ENCODE measurements around the gene FHOD3. TPM values are rescaled to one million over a fixed set of nuclear protein-coding genes. Genes with fewer than 3 reads are reported as not detected.

Gene FHOD3
- total RNA-seq, 1 donor from 2014 or later, result not detected

DNA sequence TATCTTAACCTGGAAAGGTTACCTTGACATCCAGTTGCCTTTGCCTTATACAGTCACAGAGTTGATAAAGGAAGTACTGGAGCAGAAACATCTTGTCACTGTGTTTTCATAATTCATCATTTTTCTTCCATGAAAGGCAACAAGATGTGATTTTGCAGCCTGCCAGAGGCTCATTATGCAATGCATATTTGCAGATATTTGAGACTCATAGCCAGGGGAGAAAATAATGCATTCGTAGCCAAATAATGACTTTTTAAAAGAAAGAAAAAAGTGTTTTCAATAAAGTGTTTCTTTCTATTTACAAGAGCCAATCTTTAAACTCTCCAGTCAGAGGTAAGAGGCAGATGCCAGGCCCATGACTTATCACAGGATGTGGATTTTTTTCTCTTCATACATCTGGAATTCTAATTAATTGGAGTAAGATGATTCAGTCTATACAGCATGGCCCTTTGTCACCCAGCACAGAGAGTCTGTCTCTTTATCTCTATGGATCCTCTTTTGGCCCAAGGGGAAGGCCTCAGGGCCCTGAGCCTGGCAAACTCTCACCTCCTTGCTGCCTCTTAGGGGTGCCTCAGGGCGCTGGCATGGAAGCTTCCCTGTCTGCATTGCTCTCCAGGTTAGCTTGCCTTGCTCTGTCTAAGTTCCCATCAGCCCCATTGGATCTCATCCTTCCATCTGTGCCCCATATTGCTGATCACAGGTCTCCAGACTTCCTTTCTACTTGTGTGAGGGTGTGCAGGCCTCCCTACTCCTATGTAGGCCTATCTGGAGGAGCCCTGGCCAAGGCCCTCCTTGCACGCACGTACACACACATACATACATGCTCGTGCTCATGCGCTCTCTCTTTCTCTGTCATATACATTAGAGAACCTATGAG is 283.6 kb downstream of the FHOD3 start:
- Mint-ChIP-seq H3K4me1 (ENCODE audit: low read depth) (no peaks in the 10 kb centered on the region), H3K4me3 (no peak overlapping the region), H3K27me3 (ENCODE audit: insufficient read depth) (peaks cover 3% of the 10 kb centered on the region), H3K27ac (no peak overlapping the region), H3K36me3 (ENCODE audit: low read depth) (no peaks in the 10 kb centered on the region), H3K9me3 (no peaks in the 10 kb centered on the region)
- intact Hi-C loops (cut with micrococcal nuclease), result no loop called here
- DNase-seq (ENCODE audit: low spot score), result no peak

DNA sequence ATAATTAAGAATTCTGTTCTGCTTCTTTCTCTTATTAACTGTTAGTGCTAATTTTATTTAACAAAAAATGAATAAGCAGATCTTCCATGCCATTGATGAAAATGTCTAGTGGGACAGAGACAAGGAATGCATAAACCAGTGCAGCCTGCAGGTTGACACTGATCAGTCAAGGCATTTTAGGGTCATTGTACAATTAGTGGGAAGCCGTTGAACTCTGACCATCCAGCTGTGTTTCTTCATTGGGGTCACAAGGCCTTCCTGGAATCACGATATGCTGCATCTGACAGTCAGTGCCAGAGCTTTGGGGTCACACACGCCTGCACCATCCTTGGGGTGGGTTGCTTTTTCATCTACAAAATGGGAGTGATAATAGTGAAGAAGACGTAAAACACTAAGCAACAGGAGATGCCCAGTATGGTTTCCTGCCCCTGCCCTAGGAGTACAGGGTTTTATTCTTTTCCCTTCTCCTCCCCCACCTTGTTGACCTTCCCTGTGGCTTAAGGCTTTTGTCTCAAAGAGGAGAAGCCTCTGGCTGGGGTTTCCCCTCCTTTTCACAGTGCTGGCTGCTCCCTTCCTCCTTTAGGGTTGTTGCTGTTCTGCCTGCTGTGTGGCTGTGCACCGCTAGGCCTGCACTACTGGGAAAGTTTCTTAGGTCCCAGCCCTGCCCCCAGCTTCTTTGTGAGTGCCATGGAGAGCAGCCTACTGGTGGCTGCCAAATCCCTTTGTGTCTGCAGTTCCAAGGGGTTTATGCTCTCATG is 285.7 kb downstream of the FHOD3 start:
- H3K27me3 Mint-ChIP-seq (ENCODE audit: insufficient read depth), result peaks cover 5% of the 10 kb centered on the region
- H3K4me1 Mint-ChIP-seq (ENCODE audit: low read depth), result no peaks in the 10 kb centered on the region
- H3K9me3 Mint-ChIP-seq, result no peaks in the 10 kb centered on the region
- no peak overlapping the region for H3K4me3 Mint-ChIP-seq
- no peak overlapping the region for H3K27ac Mint-ChIP-seq
- intact Hi-C loops (cut with micrococcal nuclease), result no loop called here
- DNase-seq (ENCODE audit: low spot score), result no peak
- no peaks in the 10 kb centered on the region for H3K36me3 Mint-ChIP-seq (ENCODE audit: low read depth)

DNA sequence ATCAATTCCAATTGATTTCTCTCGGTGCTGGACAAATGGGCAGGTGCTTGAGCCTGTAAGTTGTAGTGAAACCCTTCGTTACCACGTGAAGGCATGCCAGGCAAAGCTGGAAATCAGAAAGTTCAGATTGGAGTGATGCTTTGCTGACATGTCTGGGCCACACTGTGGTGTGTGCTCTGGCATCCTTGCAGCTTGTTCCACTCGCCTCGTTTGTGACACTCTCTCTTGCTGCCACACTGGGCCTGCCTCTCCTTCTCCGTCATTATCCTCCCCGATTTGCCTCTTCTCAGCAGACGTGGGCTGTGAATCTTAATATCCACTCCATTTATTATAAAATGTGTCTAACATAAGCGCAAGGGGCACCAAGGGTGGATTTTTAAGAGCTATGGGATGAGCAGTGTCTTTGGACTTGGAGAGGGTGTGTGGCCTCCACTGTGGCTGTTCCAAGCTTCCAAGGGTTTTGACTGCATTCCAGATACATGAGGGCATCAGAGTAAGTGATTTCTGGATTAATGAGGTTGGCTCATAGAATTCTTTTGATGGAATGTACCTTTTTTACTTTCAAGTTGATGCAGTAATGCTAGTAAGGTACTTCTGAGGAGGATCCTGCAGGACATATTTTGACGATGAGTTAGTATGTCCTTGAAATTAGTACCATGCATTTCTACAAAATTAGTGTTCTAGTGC is 292.5 kb downstream of the FHOD3 start:
- peaks cover 1% of the 10 kb centered on the region for H3K27me3 Mint-ChIP-seq (ENCODE audit: insufficient read depth)
- H3K4me1 Mint-ChIP-seq (ENCODE audit: low read depth), result no peaks in the 10 kb centered on the region
- no peak overlapping the region for H3K27ac Mint-ChIP-seq
- H3K4me3 Mint-ChIP-seq, result no peak overlapping the region
- no peak for DNase-seq (ENCODE audit: low spot score)
- H3K36me3 Mint-ChIP-seq (ENCODE audit: low read depth), result no peaks in the 10 kb centered on the region
- no peaks in the 10 kb centered on the region for H3K9me3 Mint-ChIP-seq
- intact Hi-C loops (cut with micrococcal nuclease), result no loop called here

DNA sequence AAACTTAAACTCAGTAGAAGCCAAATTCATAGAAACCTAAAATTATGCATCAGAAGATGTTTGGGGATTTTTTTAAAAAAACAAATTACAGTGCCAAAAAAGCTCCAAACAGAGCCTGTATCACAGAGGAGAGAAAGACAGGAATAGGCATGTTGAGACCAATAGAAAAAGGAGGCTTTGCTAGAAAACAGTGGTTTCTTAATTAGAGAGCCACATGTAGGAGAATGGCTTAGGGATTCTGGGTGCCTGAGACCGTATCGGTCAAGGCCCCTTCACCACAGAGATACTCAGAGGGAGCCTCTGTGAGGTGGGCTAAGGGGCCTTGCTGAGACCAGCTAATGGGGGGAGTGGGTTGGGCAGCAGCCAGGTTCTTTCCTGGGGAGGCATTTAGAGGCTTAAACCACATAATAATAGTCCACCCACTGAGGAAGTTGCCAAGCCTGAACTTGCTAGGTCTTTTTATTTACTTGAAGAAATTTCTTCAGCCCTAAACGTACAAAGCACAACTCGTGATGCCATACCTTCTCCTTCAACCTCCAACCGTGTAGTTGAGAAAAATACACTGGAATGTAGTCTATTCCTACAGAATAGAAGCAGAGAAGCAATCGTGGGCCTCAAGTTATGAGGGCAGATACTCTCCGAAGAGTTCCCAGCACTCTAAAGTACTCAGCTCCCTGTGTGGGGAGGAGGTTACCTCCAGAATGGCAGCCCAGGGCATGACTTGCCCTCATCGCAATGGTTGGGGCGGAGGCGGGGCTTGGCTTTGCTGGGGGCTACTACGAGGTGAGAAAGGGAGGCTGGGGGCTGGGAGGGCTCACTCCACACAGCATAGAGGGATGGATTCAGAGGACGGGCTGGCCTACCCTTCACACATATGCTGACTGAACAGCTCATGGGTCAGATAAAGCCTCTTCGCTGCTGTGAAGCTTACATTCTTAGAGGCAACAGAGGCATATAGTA is 293.4 kb downstream of the FHOD3 start:
- H3K27ac Mint-ChIP-seq, result no peak overlapping the region
- intact Hi-C loops (cut with micrococcal nuclease), result no loop called here
- no peaks in the 10 kb centered on the region for H3K36me3 Mint-ChIP-seq (ENCODE audit: low read depth)
- H3K4me3 Mint-ChIP-seq, result no peak overlapping the region
- no peaks in the 10 kb centered on the region for H3K9me3 Mint-ChIP-seq
- no peaks in the 10 kb centered on the region for H3K4me1 Mint-ChIP-seq (ENCODE audit: low read depth)
- peaks cover 1% of the 10 kb centered on the region for H3K27me3 Mint-ChIP-seq (ENCODE audit: insufficient read depth)
- DNase-seq (ENCODE audit: low spot score), result no peak

DNA sequence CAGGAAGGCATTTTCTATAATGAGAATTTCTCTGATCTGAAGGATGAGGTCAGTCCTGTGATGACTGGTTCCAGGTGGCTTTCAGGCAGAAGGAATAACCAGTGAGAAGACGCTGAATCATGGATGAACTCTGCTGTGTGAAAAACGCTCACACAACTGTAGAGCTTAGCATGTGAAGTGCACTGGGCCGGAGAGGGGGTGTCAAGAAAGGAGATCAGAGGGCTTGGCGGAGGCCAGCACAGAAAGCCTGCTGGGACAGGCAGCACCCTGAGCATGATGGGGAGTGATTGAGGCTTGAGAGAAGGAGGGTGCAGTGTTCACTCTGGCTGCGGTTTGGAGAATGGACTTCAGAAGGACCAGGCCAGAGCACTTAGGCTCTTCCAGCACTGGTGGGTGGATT is 294.8 kb downstream of the FHOD3 start:
- H3K36me3 Mint-ChIP-seq (ENCODE audit: low read depth), result no peaks in the 10 kb centered on the region
- no peak overlapping the region for H3K27ac Mint-ChIP-seq
- no peaks in the 10 kb centered on the region for H3K9me3 Mint-ChIP-seq
- H3K4me1 Mint-ChIP-seq (ENCODE audit: low read depth), result no peaks in the 10 kb centered on the region
- H3K27me3 Mint-ChIP-seq (ENCODE audit: insufficient read depth), result no peaks in the 10 kb centered on the region
- H3K4me3 Mint-ChIP-seq, result no peak overlapping the region
- no peak for DNase-seq (ENCODE audit: low spot score)
- intact Hi-C loops (cut with micrococcal nuclease), result no loop called here

DNA sequence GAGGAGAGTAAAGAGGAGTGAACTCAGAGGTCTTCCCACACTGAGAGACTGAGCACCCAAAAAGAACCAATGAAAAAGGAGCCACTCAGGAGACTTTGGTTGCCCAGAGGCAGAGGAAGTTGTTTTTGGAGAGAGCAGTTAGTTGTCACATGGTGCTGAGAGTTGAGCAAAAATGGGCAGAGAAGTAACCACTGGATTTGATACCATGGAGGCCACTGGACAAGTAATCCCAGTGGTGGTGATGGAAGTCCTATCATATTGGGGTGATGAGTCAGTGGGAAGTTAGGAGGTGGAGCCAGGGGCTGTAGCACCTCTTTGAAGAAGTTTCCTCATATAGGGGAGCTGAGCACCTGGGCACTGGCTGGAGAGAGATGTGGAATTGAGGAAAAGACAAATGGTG is 295.5 kb downstream of the FHOD3 start:
- intact Hi-C loops (cut with micrococcal nuclease), result no loop called here
- DNase-seq (ENCODE audit: low spot score), result no peak
- H3K27ac Mint-ChIP-seq, result no peak overlapping the region

DNA sequence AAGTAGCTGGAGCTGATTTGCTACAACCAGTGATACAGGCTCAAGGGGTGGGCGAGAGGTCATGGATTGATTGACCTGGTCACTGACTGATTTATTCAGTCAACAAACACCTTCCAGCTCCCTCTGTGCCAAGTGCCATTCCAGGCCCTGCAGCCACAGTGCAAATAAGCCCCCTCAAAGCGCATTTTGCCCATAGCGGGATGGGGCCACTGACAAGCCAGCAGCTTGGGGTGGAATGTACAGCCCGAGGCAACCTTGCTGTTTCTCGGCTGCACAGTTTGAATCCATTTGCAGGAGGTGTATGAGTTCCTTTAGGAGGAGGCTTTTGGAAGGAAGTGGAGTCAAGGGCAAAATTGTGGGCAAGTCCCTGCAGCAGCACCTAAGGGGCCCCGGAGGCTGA is 296.1 kb downstream of the FHOD3 start:
- intact Hi-C loops (cut with micrococcal nuclease), result no loop called here
- no peak for DNase-seq (ENCODE audit: low spot score)
- Mint-ChIP-seq H3K27me3 (ENCODE audit: insufficient read depth) (no peaks in the 10 kb centered on the region), H3K27ac (no peak overlapping the region), H3K4me3 (no peak overlapping the region), H3K36me3 (ENCODE audit: low read depth) (no peaks in the 10 kb centered on the region), H3K4me1 (ENCODE audit: low read depth) (no peaks in the 10 kb centered on the region), H3K9me3 (no peaks in the 10 kb centered on the region)

More for the DNA sequence above, 295.5 kb downstream of the FHOD3 start:
- no peak overlapping the region for H3K4me3 Mint-ChIP-seq
- no peaks in the 10 kb centered on the region for H3K4me1 Mint-ChIP-seq (ENCODE audit: low read depth)
- H3K36me3 Mint-ChIP-seq (ENCODE audit: low read depth), result no peaks in the 10 kb centered on the region
- H3K27me3 Mint-ChIP-seq (ENCODE audit: insufficient read depth), result no peaks in the 10 kb centered on the region
- no peaks in the 10 kb centered on the region for H3K9me3 Mint-ChIP-seq

DNA sequence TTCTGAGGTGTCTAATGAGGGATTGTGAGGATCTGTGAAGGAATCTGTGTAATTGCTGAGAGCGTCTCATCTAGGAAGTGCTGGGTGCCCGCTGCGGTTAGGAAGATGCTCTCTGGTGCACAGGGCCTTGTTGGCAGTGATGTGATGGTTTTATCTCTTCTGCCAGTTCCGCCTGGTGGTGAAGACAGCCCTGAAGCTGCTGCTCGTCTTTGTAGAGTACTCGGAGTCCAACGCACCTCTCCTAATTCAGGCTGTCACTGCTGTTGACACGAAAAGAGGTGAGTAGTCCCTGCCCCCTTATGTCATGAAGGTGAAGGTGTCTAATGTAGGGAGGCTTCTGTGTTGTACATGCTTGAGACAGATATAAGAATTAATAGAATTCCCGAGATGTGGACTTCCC is 297.1 kb downstream of the FHOD3 start:
- DNase-seq (ENCODE audit: low spot score), result no peak
- intact Hi-C loops (cut with micrococcal nuclease), result no loop called here
- H3K4me3 Mint-ChIP-seq, result no peak overlapping the region
- H3K4me1 Mint-ChIP-seq (ENCODE audit: low read depth), result no peaks in the 10 kb centered on the region
- no peak overlapping the region for H3K27ac Mint-ChIP-seq
- H3K36me3 Mint-ChIP-seq (ENCODE audit: low read depth), result no peaks in the 10 kb centered on the region
- no peaks in the 10 kb centered on the region for H3K27me3 Mint-ChIP-seq (ENCODE audit: insufficient read depth)
- H3K9me3 Mint-ChIP-seq, result no peaks in the 10 kb centered on the region

DNA sequence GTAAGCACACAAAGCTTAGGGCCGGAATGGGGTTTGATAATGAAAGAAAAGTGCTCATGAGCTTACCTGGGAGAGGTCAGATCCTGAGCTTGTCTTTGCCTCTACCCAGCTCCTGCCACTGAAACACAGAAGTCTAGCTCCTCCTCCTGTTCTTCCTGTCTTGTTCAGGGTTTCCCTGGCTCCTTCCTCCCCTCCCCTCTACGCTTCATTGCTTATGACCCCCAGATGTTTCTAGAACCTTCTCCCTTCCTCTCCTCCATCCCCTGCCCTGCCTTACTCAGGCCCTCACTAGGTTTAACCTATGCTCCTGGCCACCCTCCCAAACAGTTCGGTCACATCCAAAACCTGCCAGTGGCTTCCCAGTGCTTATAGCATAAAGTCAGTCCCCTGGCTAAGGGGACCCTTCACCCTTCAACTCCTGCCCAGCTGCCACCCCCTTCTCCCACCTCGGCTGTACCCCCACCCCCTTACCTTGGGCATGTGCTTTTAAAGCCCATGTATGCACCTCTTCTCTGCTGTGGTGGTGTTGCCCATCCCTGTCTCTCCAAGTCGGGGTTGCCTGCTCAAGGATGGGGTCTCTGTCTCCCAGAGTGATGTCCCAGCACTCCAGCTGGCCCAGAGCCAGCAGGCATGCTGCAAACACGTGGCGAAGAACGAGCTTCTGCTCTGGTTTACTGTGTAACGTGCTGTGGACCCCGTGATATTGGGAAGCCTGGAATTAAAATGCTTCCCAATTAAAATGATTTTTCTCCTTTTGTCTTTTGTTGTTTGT is 297.7 kb downstream of the FHOD3 start:
- H3K36me3 Mint-ChIP-seq (ENCODE audit: low read depth), result no peaks in the 10 kb centered on the region
- no peak overlapping the region for H3K4me3 Mint-ChIP-seq
- H3K9me3 Mint-ChIP-seq, result no peaks in the 10 kb centered on the region
- H3K4me1 Mint-ChIP-seq (ENCODE audit: low read depth), result no peaks in the 10 kb centered on the region
- intact Hi-C loops (cut with micrococcal nuclease), result no loop called here
- no peak for DNase-seq (ENCODE audit: low spot score)
- no peaks in the 10 kb centered on the region for H3K27me3 Mint-ChIP-seq (ENCODE audit: insufficient read depth)
- no peak overlapping the region for H3K27ac Mint-ChIP-seq

DNA sequence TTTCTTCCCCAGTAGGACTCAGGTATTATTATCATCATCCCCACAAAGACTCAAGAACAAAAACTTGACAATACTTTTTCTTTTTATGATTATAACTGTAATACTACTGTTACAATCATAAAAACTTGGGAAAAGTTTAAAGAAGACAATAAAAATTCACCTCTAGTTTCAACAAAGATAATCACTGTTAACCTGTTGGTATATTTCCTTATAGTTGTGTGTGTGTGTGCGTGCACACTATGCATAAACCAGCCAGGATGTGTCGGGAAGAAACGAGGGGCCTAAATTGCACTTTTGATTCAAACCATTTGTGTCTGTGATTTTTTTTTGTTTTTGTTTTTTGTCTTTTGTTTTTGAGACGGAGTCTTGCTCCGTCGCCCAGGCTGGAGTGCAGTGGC is 298.3 kb downstream of the FHOD3 start:
- no peaks in the 10 kb centered on the region for H3K36me3 Mint-ChIP-seq (ENCODE audit: low read depth)
- no peaks in the 10 kb centered on the region for H3K4me1 Mint-ChIP-seq (ENCODE audit: low read depth)
- H3K27me3 Mint-ChIP-seq (ENCODE audit: insufficient read depth), result no peaks in the 10 kb centered on the region
- H3K9me3 Mint-ChIP-seq, result no peaks in the 10 kb centered on the region
- DNase-seq (ENCODE audit: low spot score), result no peak
- H3K4me3 Mint-ChIP-seq, result no peak overlapping the region
- H3K27ac Mint-ChIP-seq, result no peak overlapping the region
- intact Hi-C loops (cut with micrococcal nuclease), result no loop called here

DNA sequence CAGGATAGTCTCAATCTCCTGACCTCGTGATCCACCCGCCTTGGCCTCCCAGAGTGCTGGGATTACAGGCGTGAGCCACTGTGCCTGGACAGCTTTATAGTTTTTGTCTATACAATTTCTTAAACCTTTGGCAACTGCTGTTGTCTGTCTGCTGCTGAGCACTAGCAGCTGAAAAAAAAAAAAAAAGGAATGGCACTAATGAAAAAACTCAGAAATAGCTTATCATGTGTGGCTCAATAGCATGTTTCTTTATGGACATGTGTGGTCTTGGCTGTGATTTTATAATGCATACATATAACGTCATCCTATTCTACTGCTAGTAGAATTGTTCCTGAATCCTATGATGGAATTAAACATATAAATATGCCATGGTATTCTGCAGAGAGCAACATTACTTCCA is 300.1 kb downstream of the FHOD3 start:
- Mint-ChIP-seq H3K27me3 (ENCODE audit: insufficient read depth) (no peaks in the 10 kb centered on the region), H3K36me3 (ENCODE audit: low read depth) (no peaks in the 10 kb centered on the region), H3K27ac (no peak overlapping the region), H3K4me1 (ENCODE audit: low read depth) (no peaks in the 10 kb centered on the region), H3K4me3 (no peak overlapping the region), H3K9me3 (no peaks in the 10 kb centered on the region)
- intact Hi-C loops (cut with micrococcal nuclease), result no loop called here
- no peak for DNase-seq (ENCODE audit: low spot score)

DNA sequence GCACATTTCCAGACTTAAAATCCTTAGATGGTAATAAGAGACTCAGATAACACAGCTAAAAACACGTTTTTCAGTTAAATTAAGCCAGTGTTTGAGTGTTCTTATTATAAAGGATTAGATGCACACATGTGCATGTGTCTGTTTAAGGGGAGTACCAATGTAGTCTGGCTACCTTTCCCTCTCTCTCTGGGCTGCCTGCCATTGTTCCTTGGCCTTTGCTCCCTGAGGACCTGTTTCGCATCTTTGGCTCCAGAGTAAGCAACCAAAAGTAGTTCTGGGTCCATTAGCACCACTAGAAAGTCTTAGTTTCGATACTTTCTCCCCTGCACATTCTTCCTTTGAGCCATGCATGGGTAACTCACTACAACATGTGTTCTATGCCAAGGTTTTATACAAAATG is 303.0 kb downstream of the FHOD3 start:
- Mint-ChIP-seq H3K27me3 (ENCODE audit: insufficient read depth) (no peaks in the 10 kb centered on the region), H3K27ac (no peak overlapping the region), H3K4me3 (no peak overlapping the region), H3K9me3 (no peaks in the 10 kb centered on the region), H3K36me3 (ENCODE audit: low read depth) (no peaks in the 10 kb centered on the region), H3K4me1 (ENCODE audit: low read depth) (no peaks in the 10 kb centered on the region)
- no peak for DNase-seq (ENCODE audit: low spot score)
- intact Hi-C loops (cut with micrococcal nuclease), result no loop called here

All from activated T-helper 1 cell treated with anti-CD3 and anti-CD28 coated beads, Interleukin-12 subunit alpha, Interleukin-12 subunit beta, Interleukin-2, Interleukin-4 antibody, amounts not matched to agents 30 ng/mL and 10 ng/mL and 1 ng/mL, durations not matched to agents 14 hours and 24 hours and 36 hours (primary cell).